HEK293 (cell line): Measurements from ENCODE around the gene RPAP3.

ENCODE experiments used
- CTCF ChIA-PET: fragments of 350-600 bp; formaldehyde crosslinking; extraction: SDS; loops from one replicate; lab custom pipeline; 2021; ENCODE audit warnings: antibody characterized with exemption; lab: Yijun Ruan, JAX
- POLR2A ChIA-PET: fragments of 300-600 bp; formaldehyde crosslinking; extraction: SDS; loops from one replicate; lab custom pipeline; 2020; ENCODE audit warnings: antibody characterized with exemption, inconsistent platforms; lab: Yijun Ruan, JAX
- H3K27ac ChIP-seq: fragments of 200-500 bp; sonication (Bioruptor generic); 2 replicates; pipeline ENCODE4 v1.5.1; 2014; ENCODE audit warnings: low read depth, low read length, control low read depth, inconsistent platforms; ENCODE audit errors: extremely low read depth
- H3K36me3 ChIP-seq, 2 experiments: fragments of 200-500 bp in 1 of 2; sonication (Bioruptor generic) in 1 of 2; 1 replicate in 1 of 2; 2 replicates in 1 of 2; pipeline ENCODE4 v1.5.1; 2014 to 2017; ENCODE audit warnings: inconsistent platforms in 2 of 2, low read length in 2 of 2; ENCODE audit not compliant: control insufficient read depth in 2 of 2, insufficient read depth in 1 of 2
- H3K4me1 ChIP-seq: fragments of 200-500 bp; sonication (Bioruptor generic); 2 replicates; pipeline ENCODE4 v1.5.1; 2014; ENCODE audit warnings: mild to moderate bottlenecking, low read length, inconsistent platforms; ENCODE audit not compliant: control insufficient read depth, insufficient read depth
- H3K4me3 ChIP-seq: 2 replicates; pipeline ENCODE4 v1.5.1; 2011; ENCODE audit warnings: low read depth, mild to moderate bottlenecking, control low read depth, low read length, moderate library complexity
- H3K9me3 ChIP-seq: fragments of 200-500 bp; sonication (Bioruptor generic); 2 replicates; pipeline ENCODE4 v1.5.1; 2014; ENCODE audit warnings: low read depth, low read length, inconsistent platforms; ENCODE audit not compliant: control insufficient read depth, insufficient read depth
- ELK4 ChIP-seq: IDR thresholded peaks from 2 replicates; pipeline ENCODE4 v1.6.1; 2011; ENCODE audit warnings: mild to moderate bottlenecking, low read depth, low read length, borderline replicate concordance
- FEZF1 ChIP-seq: fragments of 450-650 bp; formaldehyde crosslinking; IDR thresholded peaks from 2 replicates; pipeline ENCODE4 v1.5.1; 2016; ENCODE audit warnings: missing biosample characterization, missing genetic modification characterization
- HOXA7 ChIP-seq: sonication (generic); formaldehyde crosslinking; IDR thresholded peaks from 2 replicates; pipeline ENCODE4 v1.8.1; 2022; ENCODE audit warnings: missing genetic modification reagents, borderline replicate concordance
- PRDM10 ChIP-seq: fragments of 450-650 bp; formaldehyde crosslinking; IDR thresholded peaks from 2 replicates; pipeline ENCODE4 v1.5.1; 2016; ENCODE audit warnings: missing biosample characterization, missing genetic modification characterization
- PRDM6 ChIP-seq: fragments of 450-650 bp; formaldehyde crosslinking; IDR thresholded peaks from 2 replicates; pipeline ENCODE4 v1.5.1; 2017; ENCODE audit warnings: missing biosample characterization, missing genetic modification characterization
- SCRT1 ChIP-seq: fragments of 450-650 bp; formaldehyde crosslinking; IDR thresholded peaks from 2 replicates; pipeline ENCODE4 v1.5.1; 2016; ENCODE audit warnings: missing biosample characterization, missing genetic modification characterization, borderline replicate concordance
- TSHZ1 ChIP-seq: fragments of 450-650 bp; formaldehyde crosslinking; IDR thresholded peaks from 2 replicates; pipeline ENCODE4 v1.5.1; 2016; ENCODE audit warnings: missing biosample characterization, missing genetic modification characterization, borderline replicate concordance
- ZBTB17 ChIP-seq: fragments of 450-650 bp; formaldehyde crosslinking; IDR thresholded peaks from 2 replicates; pipeline ENCODE4 v1.5.1; 2016; ENCODE audit warnings: missing biosample characterization, missing genetic modification characterization
- ZBTB21 ChIP-seq: fragments of 450-650 bp; formaldehyde crosslinking; IDR thresholded peaks from 2 replicates; pipeline ENCODE4 v1.5.1; 2017; ENCODE audit warnings: missing biosample characterization, missing genetic modification characterization
- ZFHX2 ChIP-seq: fragments of 450-650 bp; formaldehyde crosslinking; conservative IDR thresholded peaks from 2 replicates; pipeline ENCODE4 v1.5.1; 2016; ENCODE audit warnings: missing biosample characterization, missing genetic modification characterization
- ZNF19 ChIP-seq: fragments of 450-650 bp; formaldehyde crosslinking; IDR thresholded peaks from 2 replicates; pipeline ENCODE4; 2016; ENCODE audit warnings: missing biosample characterization, missing genetic modification characterization, low read depth
- ZNF221 ChIP-seq: fragments of 450-650 bp; formaldehyde crosslinking; IDR thresholded peaks from 2 replicates; pipeline ENCODE4 v1.5.1; 2017; ENCODE audit warnings: missing biosample characterization, missing genetic modification characterization, borderline replicate concordance
- ZNF266 ChIP-seq: fragments of 450-650 bp; formaldehyde crosslinking; IDR thresholded peaks from 2 replicates; pipeline ENCODE4 v1.5.1; 2016; ENCODE audit warnings: missing biosample characterization, missing genetic modification characterization, low read depth
- ZNF292 ChIP-seq: fragments of 450-650 bp; formaldehyde crosslinking; IDR thresholded peaks from 2 replicates; pipeline ENCODE4 v1.5.1; 2016; ENCODE audit warnings: low read depth, missing biosample characterization, missing genetic modification characterization, borderline replicate concordance
- ZNF501 ChIP-seq: fragments of 450-650 bp; formaldehyde crosslinking; IDR thresholded peaks from 2 replicates; pipeline ENCODE4 v1.5.1; 2016; ENCODE audit warnings: missing biosample characterization, missing genetic modification characterization
- ZNF585B ChIP-seq: fragments of 450-650 bp; formaldehyde crosslinking; IDR thresholded peaks from 2 replicates; pipeline ENCODE4 v1.5.1; 2016; ENCODE audit warnings: missing biosample characterization, missing genetic modification characterization
- ZNF701 ChIP-seq: fragments of 450-650 bp; formaldehyde crosslinking; IDR thresholded peaks from 2 replicates; pipeline ENCODE4 v1.5.1; 2016; ENCODE audit warnings: missing biosample characterization, missing genetic modification characterization
- ZNF785 ChIP-seq: fragments of 450-650 bp; formaldehyde crosslinking; IDR thresholded peaks from 2 replicates; pipeline ENCODE4 v1.5.1; 2016; ENCODE audit warnings: missing biosample characterization, missing genetic modification characterization

Gene RPAP3

GRCh38 chr12:47729233-47729632, 23.4 kb upstream of the RPAP3 start (continued):
- TF ChIP-seq ZFHX2 (tag by site-specific recombination) (peak; percentile 52), ZNF266 (tag by site-specific recombination) (no peak), SCRT1 (no peak), ELK4 (no peak), ZNF585B (no peak), ZNF701 (tag by site-specific recombination) (no peak)
- TF ChIP-seq, all 188 proteins: peak for 5

GRCh38 chr12:47725893-47726292, 20.1 kb upstream of the RPAP3 start:
- ChIA-PET CTCF (interaction anchor here (0.6 to 22.5 kb wide), 9 partner anchors 10 to 432 kb away, joined by 3 to 353 read pairs (median 4); partner anchors contain the start of gene ASB8), POLR2A (no interaction called here)
- Histone ChIP-seq H3K4me3 (no peak overlapping the region), H3K36me3 (no peaks in the 10 kb centered on the region), H3K27ac (no peak overlapping the region), H3K9me3 (no peaks in the 10 kb centered on the region), H3K4me1 (no peaks in the 10 kb centered on the region)
- TF ChIP-seq ZNF501 (tag by site-specific recombination): no peak
- no peak for TF ChIP-seq TSHZ1 (tag by site-specific recombination)
- no peak for TF ChIP-seq ZNF19
- TF ChIP-seq PRDM10: no peak
- no peak for TF ChIP-seq HOXA7 (CRISPR knock-in tag)
- TF ChIP-seq FEZF1 (tag by site-specific recombination): no peak
- no peak for TF ChIP-seq ZBTB17 (tag by site-specific recombination)
- no peak for TF ChIP-seq ZBTB21
- no peak for TF ChIP-seq ZNF292 (tag by site-specific recombination)
- TF ChIP-seq PRDM6 (tag by site-specific recombination): no peak
- TF ChIP-seq ZNF785: no peak
- TF ChIP-seq ZNF221 (tag by site-specific recombination): no peak
